Dermis microvascular lymphatic vessel endothelial cell (primary cell): ENCODE measurements around the gene ASAP2. TPM values are rescaled to one million over a fixed set of nuclear protein-coding genes. Genes with fewer than 3 reads are reported as not detected.

Experiments used
- DNase-seq, 2 donors: peaks; one replicate each; pipeline versions ENCODE4 v3.0.0 to v3.0.0-alpha.2; 2010; ENCODE audit warnings: low read depth in 2 of 2
- total RNA-seq: library from RNA; depleted of rRNA; stranded (reverse); fragments of >200 nt; gene quantifications from 2 replicates; pipeline ENCODE4 v1.2.1, GENCODE V29; 2014

ASAP2 gene
- total RNA-seq, 1 donor from 2014 or later = 30.0 TPM

- DNase-seq = no peak
Measured at GRCh38 chr2:9271691-9272090, 65.1 kb downstream of the ASAP2 start.

DNA sequence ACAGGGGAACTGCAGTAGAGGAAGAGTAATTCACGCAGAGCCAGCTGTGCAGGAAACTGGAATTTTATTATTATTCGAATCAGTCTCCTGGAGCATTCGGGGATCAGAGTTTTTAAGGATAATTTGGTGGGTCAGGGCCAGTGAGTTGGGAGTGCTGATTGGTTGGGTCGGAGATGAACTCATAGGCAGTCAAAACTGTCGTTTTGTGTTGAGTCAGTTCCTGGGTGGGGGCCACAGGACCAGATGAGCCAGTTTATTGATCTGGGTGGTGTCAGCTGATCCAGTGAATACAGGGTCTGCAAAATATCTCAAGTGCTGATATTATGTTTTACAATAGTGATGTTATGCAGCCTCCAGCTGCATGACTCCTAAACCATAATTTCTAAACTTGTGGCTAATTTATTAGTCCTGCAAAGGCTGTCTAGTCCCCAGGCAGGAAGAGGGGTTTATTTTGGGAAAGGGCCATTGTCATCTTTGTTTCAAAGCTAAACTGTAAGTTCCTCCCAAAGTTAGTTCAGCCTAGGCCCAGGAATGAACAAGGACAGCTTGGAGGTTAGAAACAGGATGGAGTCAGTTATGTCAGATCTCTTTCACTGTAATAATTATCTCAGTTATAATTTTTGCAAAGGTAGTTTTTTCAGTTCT, 67.0 kb downstream of the ASAP2 start:
- no peak for DNase-seq

DNA sequence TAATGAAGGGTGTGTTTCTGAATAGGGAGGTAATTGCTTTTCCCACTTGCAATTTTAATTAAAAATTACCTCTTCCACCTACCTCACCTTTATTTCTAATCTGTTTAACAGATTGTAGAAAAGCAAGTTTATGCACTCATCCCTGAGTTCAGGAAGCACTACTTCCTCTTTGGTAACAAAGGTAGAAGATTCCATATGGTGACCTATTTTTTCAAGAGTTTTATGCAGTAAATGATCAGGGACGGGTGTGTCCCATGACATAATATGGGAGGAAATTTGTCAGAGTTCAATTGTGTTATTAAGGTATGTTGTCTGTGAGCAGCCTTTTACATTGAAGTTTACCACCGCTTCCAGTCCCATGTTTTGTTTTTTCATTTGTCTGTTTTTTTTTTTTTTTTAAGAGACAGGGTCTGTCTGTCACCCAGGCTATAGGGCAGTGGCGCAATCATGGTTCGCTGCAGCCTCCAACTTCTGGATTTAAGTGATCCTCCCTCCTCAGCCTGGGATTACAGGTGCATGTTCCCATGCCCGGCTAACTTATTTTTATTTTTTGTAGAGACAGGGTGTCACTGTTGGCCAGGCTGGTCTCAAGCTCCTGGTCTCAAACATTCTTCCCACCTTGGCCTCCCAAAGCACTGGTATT, 68.2 kb downstream of the ASAP2 start:
- peak; percentile 42 to 61 for DNase-seq

DNA sequence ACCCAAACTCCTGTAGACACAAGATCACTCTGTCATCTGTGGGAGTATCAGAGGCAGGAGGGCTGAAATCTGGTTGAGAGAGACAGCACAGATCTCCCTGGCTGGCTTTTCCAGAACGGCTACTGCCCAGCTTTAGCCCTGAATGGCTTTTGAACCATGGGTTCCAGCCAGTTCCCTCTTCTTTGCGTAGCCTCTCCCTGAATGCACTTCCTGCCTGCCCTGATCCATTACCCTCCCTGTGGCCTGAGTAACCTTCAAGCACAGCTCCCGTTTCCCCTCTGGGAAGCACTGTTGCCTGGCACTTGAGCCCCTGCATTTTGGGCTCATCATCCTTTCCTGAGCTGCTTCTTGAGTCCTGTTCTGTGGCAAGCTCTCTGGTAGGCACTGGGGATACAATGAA, 68.8 kb downstream of the ASAP2 start:
- peak in 1 of 2 donors; percentile 11 for DNase-seq

DNA sequence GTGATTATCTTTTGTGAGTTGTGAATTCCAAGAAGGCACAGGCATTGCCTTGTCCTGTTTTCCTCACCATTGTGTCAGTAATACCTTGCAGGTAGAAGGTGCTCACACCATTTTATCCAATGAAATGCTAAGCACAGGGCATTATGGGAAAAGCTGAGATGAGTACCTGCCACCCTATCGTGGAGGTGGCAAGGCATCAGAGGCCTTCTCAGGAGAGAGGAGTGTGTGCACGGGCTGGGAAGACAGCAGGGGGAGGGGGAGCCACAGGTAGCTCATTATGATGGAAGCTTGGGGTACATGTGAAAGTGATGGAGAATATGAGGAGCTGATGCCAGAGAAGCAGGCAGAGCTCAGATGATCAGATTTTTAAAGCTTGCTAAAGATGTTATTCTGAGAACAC, 69.5 kb downstream of the ASAP2 start:
- no peak for DNase-seq

DNA sequence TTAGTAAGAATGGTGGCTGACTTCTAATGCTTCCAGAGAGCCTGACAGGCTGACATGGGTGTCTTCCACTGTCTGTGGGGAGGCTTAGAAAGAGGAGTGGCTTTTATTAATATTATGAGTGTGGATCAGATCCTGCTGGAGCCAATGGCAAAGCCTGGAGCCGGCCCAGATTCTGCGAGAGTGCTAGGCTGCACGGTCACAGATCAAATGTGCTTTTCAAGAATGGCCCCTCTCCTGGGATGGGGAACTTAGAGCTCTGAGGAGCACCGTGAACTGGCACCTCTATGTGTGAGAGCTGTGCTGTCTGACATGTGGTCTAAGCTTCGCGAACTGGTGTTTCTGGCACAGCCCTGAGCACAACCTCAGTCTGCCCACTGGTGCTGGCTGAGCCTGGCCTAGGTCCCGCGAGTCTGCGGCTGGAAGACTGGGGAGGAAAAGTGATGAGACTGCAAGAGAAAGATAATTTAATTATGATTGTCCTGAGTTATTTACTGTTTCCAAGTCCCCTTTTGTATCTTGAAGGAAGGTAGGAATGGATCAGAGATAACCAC, 70.4 kb downstream of the ASAP2 start:
- DNase-seq = no peak

DNA sequence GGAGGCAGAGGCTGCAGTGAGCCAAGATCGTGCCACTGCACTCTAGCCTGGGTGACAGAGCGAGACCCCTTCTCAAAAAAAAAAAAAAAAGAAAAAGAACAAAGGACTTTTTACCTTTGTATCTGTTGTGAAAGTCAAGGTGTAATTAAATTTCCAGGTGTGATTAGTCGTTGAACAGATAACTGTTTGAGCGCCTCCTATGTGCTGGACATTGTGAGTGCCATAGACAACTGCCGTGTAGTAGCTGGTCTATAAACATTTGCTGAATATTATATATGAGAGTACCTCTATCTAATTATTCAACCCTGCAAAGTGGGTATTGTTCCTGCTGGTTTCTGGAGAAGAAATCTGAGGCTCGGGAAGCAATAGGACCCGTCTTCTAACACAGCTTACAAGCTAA, 71.8 kb downstream of the ASAP2 start:
- no peak for DNase-seq

DNA sequence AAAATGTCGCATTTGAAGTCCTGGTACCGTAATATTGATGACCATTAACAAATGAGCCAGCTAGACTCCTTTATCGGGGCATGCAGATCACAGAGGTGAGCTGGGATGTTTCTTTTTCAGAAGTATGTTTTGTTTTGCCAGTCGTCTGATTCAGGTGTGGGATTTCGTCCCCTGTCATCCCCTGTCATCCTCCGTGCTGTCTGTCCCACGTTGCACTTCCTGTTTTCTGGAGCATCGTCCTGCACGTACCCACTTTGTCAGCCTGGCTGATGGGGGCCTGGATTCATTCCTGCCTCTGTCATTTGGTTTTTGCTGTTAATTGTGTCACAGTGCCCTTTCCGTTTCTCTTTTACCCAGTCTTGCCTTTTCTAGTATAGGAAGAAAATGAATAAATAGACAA, 72.8 kb downstream of the ASAP2 start:
- no peak for DNase-seq

DNA sequence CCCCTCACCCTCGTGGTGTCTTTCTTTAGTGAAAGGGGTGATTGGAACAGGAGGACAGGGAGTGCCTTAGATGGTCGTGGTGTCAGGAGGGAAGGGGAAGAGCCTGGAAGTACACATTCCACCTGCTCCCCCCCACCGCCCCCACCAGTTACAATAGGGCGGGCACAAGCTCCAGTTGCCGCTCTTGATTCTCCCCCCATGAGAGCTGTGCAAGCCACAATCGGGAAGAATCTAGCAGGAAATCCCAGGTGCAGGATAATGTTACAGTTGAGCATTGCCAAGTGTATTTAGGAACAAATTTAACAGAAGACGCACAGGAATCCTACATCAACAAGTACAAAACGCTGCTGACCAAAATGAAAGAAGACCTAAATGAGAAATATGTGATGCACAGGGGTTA, 73.6 kb downstream of the ASAP2 start:
- no peak for DNase-seq

- DNase-seq = no peak
Measured at GRCh38 chr2:9281145-9281544, 74.5 kb downstream of the ASAP2 start.

DNA sequence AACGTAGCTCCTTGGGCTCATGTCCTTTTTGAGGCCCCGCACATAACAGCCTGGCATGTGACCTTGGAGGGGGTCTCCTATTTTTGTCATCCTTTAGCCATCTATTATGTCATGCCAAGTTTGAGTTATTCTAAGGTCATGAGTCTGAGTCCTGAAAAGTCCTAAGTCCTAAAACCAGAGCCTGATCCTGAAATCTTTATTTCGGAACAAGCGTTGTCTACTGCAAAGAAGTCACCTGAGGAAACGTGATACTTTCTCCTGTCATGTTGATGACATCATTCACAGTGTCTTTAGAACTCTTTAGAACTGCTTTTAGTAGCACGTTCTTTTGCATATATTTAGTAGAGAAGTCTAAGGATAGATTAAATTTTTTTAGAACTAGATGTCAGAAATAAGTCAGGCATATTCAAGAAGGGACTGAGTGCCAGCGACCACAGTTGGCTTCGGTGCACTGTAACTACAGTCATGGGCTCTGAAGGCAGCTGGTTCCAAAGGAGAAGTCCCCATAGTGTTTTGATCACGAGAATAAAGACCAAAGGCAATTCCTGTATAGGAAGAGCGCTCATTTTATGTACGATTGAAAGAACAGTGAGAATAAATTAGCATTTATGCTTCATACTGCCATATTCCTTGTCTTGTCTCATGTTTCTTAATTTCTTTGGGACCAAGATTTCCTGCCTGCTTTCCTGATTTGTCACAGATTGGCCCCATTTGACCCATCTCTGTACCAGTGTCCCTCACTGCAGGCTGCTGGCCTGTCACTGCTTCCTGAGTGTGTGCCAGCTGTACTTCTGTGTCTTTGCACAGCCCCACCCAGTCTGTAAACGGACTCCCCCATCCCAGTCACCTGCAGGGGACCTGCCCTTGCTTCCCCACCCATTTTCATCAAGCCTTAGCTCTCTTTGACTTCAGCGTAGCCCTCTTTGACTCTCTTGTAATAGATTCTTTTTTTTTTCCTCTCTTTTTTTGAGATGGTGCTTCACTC, 75.8 kb downstream of the ASAP2 start:
- no peak for DNase-seq

DNA sequence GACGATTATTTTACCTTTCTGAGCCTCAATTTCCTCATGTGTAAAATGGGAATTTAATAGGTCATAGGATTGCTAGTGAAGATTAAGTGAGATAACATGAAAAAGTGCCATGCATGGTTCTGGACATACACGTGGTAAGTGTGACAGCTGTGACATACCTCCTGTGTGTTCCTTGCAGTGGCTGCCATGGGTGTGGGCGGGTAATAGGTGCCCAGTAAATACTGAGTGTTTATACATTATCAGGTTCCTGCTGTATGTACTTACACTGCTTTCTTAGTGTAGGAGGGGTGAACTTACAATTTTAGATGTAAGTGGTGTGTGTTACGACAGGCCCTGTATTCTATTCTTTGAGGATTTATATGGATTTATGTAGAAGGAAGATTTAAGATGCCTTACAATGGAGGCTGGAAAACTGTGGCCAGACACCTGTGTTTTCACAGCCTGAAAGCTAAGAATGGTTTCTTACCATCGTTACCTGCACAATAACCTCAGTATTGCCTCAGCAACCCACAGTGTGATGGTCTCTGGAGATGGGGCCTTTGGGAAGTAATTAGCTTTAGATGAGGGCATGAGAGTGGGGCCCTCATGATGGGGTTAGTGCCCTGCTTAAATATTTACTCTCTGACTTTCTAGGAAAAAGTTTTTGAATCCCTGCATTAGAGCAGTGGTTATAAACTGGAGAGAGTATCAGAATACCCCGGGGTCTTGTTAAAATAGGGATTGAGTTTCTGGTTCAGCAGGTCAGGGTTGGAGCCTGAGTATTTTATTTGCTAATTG, 78.1 kb downstream of the ASAP2 start:
- DNase-seq = no peak

DNA sequence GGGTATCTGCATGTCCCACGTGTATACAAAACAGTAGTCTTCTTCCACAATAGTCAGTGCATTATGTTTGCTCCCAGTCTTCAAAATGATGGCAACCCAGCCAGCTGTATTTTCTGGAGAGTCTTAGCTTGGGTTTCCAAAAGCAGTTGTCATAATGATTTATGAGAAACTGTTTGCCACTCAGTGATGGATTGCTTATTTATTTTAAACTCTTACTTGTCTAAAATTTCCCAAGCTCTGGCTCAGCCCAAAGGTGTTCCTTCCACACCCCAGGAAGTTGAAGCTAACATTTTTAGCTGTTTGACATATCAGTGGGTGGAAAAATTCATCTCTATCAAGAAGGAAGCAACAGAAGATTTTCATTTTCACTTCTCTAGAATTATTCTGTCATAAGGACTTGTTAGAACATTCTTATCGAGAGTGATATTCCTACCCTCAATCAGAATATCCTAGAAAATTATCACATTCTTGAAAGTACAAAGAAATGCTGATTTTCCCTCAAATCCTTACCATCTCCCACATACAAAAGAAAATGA, 78.8 kb downstream of the ASAP2 start:
- DNase-seq = no peak

DNA sequence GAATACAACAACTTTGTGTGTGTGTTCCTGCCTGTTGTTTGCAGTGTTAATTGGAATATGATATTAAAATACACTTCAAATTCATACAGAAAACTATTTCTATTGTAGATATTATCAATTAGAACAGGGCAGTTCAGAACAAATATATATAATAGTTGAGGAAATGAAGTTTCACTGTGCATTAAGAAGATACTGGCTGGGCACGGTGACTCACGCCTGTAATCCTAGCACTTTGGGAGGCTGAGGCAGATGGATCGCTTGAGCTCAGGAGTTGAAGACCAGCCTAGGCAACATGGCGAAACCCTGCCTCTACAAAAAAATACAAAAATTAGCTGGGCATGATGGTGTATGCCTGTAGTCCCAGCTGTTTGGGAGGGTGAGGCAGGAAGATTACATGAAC, 79.3 kb downstream of the ASAP2 start:
- no peak for DNase-seq

DNA sequence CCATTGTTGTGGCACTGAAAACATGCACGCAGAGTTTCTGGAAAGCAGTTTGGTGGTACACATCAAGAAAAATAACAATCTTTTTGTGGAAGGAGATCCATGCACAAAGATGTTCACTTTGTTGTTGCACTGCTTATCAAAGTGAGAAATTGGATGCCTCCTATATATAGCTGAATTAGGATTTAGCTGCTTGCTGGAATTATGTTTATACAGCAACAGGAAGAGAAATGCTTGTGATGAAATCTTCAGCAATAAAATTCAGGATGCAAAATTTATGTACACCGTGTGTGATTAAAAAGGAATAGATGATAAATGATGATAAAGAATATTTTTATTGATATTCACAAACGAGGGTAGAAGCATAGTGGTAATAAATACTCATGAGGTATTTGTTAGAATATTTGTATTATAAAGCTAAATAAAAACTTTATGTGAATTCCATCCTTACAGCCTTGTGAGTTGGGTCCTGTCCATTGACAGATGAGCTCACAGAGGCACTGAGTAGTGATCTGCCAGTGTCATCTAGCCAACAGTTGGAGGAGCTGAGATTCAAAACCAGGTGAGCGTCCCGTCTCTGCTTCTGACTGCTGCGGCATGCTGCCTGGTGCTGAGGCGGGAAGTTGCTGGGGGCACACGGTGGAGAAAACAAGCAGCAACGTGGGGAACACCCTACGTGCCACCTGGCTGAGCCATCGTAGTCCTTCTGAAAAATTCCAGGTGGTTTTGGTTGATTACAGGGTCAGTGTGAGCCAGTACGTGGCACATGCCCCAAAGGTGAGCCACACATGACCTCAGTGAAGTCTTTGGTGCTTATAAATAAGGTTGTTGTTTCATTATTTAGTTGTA, 80.2 kb downstream of the ASAP2 start:
- DNase-seq = no peak

GRCh38 chr2:9287400-9288045, 80.9 kb downstream of the ASAP2 start:
- peak; percentile 14 to 94 for DNase-seq

- DNase-seq = peak in 1 of 2 donors; percentile 33
Measured at GRCh38 chr2:9288233-9288632, 81.6 kb downstream of the ASAP2 start.

DNA sequence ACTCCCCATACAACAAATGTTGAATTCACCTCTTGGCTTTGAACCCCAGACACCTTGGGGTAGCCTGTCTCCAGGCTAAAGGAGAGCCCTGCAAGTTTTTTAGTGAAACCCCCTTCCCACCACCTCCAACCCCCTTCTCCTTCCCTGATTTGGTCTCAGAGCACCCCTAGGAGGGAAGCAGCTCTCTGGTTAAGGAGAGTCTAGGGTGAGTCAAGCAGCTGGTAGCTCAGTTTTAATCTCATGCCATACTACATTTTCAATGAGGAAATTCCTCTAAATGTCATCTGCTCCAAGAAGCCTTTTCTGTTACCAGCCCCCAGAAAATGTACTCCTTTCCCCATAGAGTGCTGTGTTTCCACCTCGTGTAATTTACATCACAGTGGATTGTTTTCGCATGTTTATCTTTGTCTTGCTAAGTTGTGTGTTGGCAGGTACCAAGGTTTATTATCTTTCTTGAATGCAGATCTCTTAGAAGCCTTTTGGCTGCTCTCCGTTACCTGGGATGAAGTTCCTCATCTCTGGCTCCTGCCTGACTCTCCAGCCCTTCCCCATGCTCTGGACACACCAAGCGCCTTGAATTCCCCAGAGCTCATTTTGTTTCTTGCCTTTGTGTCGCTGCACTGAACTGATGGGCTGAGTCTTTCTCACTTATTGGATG, 82.2 kb downstream of the ASAP2 start:
- no peak for DNase-seq

DNA sequence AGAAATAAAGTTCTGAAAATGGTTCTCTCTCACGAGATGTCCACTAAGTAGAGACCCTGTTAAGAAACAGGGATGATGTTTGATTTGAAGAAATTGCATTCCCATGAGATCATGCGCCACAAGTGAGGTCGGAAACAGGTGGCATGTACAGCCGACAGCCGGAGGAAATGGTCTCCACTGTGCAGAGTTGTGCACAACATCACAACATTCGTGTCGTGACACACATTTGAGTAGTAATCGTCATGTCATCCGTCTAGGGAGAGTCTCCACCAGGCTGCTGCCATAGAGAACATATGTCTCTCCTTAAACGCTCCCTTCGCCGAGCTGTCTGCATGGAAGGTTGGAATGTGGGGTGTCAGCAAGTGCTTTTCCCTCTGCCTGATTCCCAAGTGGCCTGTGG, 84.7 kb downstream of the ASAP2 start:
- peak in 1 of 2 donors; percentile 73 for DNase-seq
